ENCODE data around the gene TBC1D12.

TBC1D12 gene

DNA sequence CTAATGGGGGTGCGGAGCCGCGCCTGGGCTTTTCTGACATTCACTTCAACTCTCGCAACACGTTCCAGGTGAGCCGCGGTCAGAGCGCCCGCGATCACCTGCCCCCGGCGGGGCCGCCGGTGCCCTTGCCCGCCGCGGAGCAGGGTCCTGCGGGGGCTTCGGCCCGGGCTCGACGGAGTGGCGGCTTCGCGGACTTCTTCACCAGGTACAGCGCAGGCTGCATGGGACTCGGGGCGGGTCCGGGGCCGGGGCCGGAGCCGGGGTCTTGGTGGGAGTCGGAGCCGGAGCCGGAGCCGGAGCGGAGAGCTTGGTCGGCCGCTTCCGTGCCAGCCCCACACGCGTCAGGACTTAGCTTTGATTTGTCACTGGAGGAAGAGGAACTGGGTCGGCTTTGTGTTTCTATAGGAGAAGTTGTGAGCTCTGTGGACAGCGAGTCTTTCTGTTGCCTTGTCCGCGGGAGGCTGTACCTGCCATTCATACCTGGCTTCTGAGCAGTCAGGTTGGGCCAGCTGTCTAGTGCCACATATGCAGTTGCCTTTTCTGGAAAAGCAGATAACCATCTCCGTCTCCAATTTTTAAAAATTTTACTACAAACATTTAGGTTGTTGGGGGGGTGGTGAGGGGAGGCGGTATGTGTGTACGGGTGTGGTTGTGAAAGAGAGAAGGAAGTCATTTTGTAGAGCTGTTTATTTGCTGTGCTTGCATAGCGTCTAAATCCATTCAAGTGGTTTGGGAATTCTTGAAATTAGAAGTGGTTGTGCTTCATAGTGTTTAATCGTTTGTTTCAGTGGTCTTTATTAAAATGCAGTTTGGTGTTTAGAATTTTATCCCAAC is 1.3 kb downstream of the TBC1D12 start:
- Histone ChIP-seq H3K27ac (ENCODE audit: low read depth, low read length) (peak overlapping the region; percentile 44), H3K9me3 (ENCODE audit: insufficient read depth, low read length) (no peaks in the 10 kb centered on the region), H3K36me3 (ENCODE audit: low read length) (no peaks in the 10 kb centered on the region), H3K79me2 (ENCODE audit: insufficient read depth, low read length) (no peaks in the 10 kb centered on the region), H3K9ac (ENCODE audit: low read length) (peak overlapping the region; percentile 67), H3K9me2 (replicated peaks; ENCODE audit: insufficient read depth, low read length) (no peaks in the 10 kb centered on the region), H3K4me2 (ENCODE audit: low read depth, low read length, poor library complexity, severe bottlenecking) (peak overlapping the region; percentile 86), H3F3A (ENCODE audit: insufficient read depth) (no peaks in the 10 kb centered on the region), H2AFZ (ENCODE audit: low read depth, low read length, severe bottlenecking) (peak overlapping the region; percentile 99), H3K4me3 (ENCODE audit: insufficient read depth, low read length, poor library complexity, severe bottlenecking) (peak overlapping the region; percentile 87), H3K27me3 (ENCODE audit: low read length) (no peaks in the 10 kb centered on the region), H4K20me1 (ENCODE audit: low read depth, low read length) (no peaks in the 10 kb centered on the region)
- TF ChIP-seq, protein P1, sequence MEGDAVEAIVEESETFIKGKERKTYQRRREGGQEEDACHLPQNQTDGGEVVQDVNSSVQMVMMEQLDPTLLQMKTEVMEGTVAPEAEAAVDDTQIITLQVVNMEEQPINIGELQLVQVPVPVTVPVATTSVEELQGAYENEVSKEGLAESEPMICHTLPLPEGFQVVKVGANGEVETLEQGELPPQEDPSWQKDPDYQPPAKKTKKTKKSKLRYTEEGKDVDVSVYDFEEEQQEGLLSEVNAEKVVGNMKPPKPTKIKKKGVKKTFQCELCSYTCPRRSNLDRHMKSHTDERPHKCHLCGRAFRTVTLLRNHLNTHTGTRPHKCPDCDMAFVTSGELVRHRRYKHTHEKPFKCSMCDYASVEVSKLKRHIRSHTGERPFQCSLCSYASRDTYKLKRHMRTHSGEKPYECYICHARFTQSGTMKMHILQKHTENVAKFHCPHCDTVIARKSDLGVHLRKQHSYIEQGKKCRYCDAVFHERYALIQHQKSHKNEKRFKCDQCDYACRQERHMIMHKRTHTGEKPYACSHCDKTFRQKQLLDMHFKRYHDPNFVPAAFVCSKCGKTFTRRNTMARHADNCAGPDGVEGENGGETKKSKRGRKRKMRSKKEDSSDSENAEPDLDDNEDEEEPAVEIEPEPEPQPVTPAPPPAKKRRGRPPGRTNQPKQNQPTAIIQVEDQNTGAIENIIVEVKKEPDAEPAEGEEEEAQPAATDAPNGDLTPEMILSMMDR (IDR thresholded peaks at IDR 0.05; ENCODE audit: insufficient read depth, low read length, poor library complexity, severe bottlenecking): no peak
- no peak for TF ChIP-seq EZH2phosphoT487 (conservative IDR thresholded peaks at IDR 0.05; ENCODE audit: low read length)

DNA sequence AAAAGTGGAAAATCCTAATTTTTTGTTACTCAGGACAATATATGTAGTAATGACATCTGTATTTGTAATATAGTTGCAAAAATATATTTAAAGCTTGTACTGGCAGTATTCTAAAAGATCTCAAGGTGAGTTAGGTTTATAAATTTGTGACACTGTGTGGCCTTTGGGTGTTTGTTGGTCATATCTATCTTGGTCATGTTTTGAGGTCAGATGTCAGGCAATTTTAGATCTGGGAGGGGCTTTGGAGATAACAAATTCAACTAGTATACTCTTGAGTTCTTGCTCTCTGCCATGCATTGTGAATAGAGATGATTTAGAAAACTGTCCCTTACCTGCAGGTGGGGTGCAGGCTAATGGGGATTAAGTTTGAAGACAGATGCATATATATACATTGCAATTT is 3.1 kb downstream of the TBC1D12 start:
- no peak overlapping the region for H3K27ac ChIP-seq (ENCODE audit: low read depth, low read length)
- H3K9ac ChIP-seq (ENCODE audit: low read length): no peak overlapping the region
- no peaks in the 10 kb centered on the region for H3F3A ChIP-seq (ENCODE audit: insufficient read depth)
- TF ChIP-seq EZH2phosphoT487 (conservative IDR thresholded peaks at IDR 0.05; ENCODE audit: low read length): no peak
- TF ChIP-seq, protein P1 (IDR thresholded peaks at IDR 0.05; ENCODE audit: insufficient read depth, low read length, poor library complexity, severe bottlenecking): no peak
- H4K20me1 ChIP-seq (ENCODE audit: low read depth, low read length): no peaks in the 10 kb centered on the region
- H3K79me2 ChIP-seq (ENCODE audit: insufficient read depth, low read length): no peaks in the 10 kb centered on the region
- no peaks in the 10 kb centered on the region for H3K9me3 ChIP-seq (ENCODE audit: insufficient read depth, low read length)
- no peaks in the 10 kb centered on the region for H3K9me2 ChIP-seq (replicated peaks; ENCODE audit: insufficient read depth, low read length)
- no peaks in the 10 kb centered on the region for H3K36me3 ChIP-seq (ENCODE audit: low read length)
- no peaks in the 10 kb centered on the region for H3K27me3 ChIP-seq (ENCODE audit: low read length)
- H3K4me2 ChIP-seq (ENCODE audit: low read depth, low read length, poor library complexity, severe bottlenecking): no peak overlapping the region
- no peak overlapping the region for H3K4me3 ChIP-seq (ENCODE audit: insufficient read depth, low read length, poor library complexity, severe bottlenecking)
- H2AFZ ChIP-seq (ENCODE audit: low read depth, low read length, severe bottlenecking): no peak overlapping the region

DNA sequence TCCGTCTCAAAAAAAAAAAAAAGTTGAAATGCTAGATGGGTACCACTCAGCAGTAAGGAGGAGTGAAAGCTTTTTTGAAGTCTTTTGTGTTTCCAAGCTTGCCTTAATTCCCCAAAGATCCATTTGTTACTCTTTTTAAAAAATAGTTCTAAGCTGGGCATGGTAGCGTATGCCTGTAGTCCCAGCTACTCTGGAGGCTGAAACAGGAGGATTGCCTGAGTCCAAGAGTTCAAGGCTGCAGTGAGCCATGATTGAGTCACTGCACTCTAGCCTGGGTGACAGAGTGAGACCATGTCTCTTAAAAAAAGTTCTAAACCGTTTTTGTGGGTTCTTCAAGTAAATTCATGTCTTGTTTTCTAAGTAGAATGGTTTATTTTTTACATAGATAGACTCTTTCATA is 5.3 kb downstream of the TBC1D12 start:
- H3F3A ChIP-seq (ENCODE audit: insufficient read depth): no peaks in the 10 kb centered on the region
- no peak overlapping the region for H3K4me3 ChIP-seq (ENCODE audit: insufficient read depth, low read length, poor library complexity, severe bottlenecking)
- H3K36me3 ChIP-seq (ENCODE audit: low read length): no peaks in the 10 kb centered on the region
- no peaks in the 10 kb centered on the region for H3K9me2 ChIP-seq (replicated peaks; ENCODE audit: insufficient read depth, low read length)
- no peaks in the 10 kb centered on the region for H4K20me1 ChIP-seq (ENCODE audit: low read depth, low read length)
- H3K27ac ChIP-seq (ENCODE audit: low read depth, low read length): no peak overlapping the region
- H3K4me2 ChIP-seq (ENCODE audit: low read depth, low read length, poor library complexity, severe bottlenecking): no peak overlapping the region
- no peak overlapping the region for H2AFZ ChIP-seq (ENCODE audit: low read depth, low read length, severe bottlenecking)
- TF ChIP-seq, protein P1 (IDR thresholded peaks at IDR 0.05; ENCODE audit: insufficient read depth, low read length, poor library complexity, severe bottlenecking): no peak
- TF ChIP-seq EZH2phosphoT487 (conservative IDR thresholded peaks at IDR 0.05; ENCODE audit: low read length): no peak
- H3K79me2 ChIP-seq (ENCODE audit: insufficient read depth, low read length): no peaks in the 10 kb centered on the region
- H3K27me3 ChIP-seq (ENCODE audit: low read length): no peaks in the 10 kb centered on the region
- no peak overlapping the region for H3K9ac ChIP-seq (ENCODE audit: low read length)
- H3K9me3 ChIP-seq (ENCODE audit: insufficient read depth, low read length): no peaks in the 10 kb centered on the region

All from SU-DHL-6 (cell line).